Aorta (tissue), 5 donors: ENCODE measurements around the gene RAVER2. TPM values are rescaled to one million over a fixed set of nuclear protein-coding genes. Genes with fewer than 3 reads are reported as not detected.
"Not testable (repeated sequence)": the region's sequence is repeated elsewhere in the genome, so short reads cannot be mapped to it uniquely, and the experiment has no call there.

Experiments
- ATAC-seq: fragments of 200-7000 bp; cut with Tn5 transposase; one replicate; pipeline ENCODE4 v1.9.1; 2022; ENCODE audit warnings: moderate library complexity; ENCODE audit not compliant: low FRiP score
- DNase-seq, 2 donors: peaks; one replicate each; pipeline ENCODE4 v3.0.0-alpha.2; 2020
- H3K27ac ChIP-seq, 2 donors: one replicate each; pipeline ENCODE4 v1.5.1; 2013; ENCODE audit warnings: low read length in 2 of 2, mild to moderate bottlenecking in 2 of 2, moderate library complexity in 2 of 2, control low read depth in 1 of 2, inconsistent platforms in 1 of 2, low read depth in 1 of 2
- H3K27me3 ChIP-seq, 2 donors: one replicate each; pipeline ENCODE4 v1.6.1; 2013; ENCODE audit warnings: control low read depth in 1 of 2, low read length in 1 of 2, mild to moderate bottlenecking in 1 of 2, moderate library complexity in 1 of 2; ENCODE audit not compliant: insufficient read depth in 2 of 2, control insufficient read depth in 1 of 2
- H3K36me3 ChIP-seq, 2 donors: one replicate each; pipeline ENCODE4 v1.6.1; 2013; ENCODE audit warnings: control low read depth in 1 of 2, low read length in 1 of 2, mild to moderate bottlenecking in 1 of 2; ENCODE audit not compliant: insufficient read depth in 2 of 2, control insufficient read depth in 1 of 2
- H3K4me1 ChIP-seq, 2 donors: one replicate each; pipeline ENCODE4 v1.6.1; 2013; ENCODE audit warnings: low read length in 2 of 2, control low read depth in 1 of 2, mild to moderate bottlenecking in 1 of 2, moderate library complexity in 1 of 2; ENCODE audit not compliant: insufficient read depth in 2 of 2, control insufficient read depth in 1 of 2
- H3K4me3 ChIP-seq, 2 donors: one replicate each; pipeline ENCODE4 v1.5.1; 2013; ENCODE audit warnings: low read length in 2 of 2, control low read depth in 1 of 2, mild to moderate bottlenecking in 1 of 2
- H3K9me3 ChIP-seq: one replicate; pipeline ENCODE4 v1.6.1; 2013; ENCODE audit warnings: mild to moderate bottlenecking, low read length; ENCODE audit not compliant: control insufficient read depth
- WGBS, 2 donors: extraction: QIAGEN DNeasy Blood & Tissue Kit; methylation state at CpG; one replicate each; pipeline ENCODE4 v1.1.7; 2013; 5-methylcytosine and 5-hydroxymethylcytosine counted together
- intact Hi-C, 2 donors: fragments of 100-400 bp; cut with DNase I; formaldehyde crosslinking; loops; one replicate each; pipeline versions ENCODE4 v1.14.2 to v1.15.0; 2022
- polyA plus RNA-seq, 2 donors: library from polyadenylated mRNA; stranded (reverse); fragments of 200-250 nt; gene quantifications; one replicate each; pipeline ENCODE4 v1.2.3, GENCODE V29; 2013
- total RNA-seq, 2 donors: library from RNA; stranded (reverse); fragmentation: NEBNext Ultra II Directional; extraction: Animal tissue kit (Norgen Biotek cat#: 25700); gene quantifications; one replicate each; pipeline ENCODE4 v1.2.1, GENCODE V29; 2021
- donor health status: healthy with polysubstance abuse.
- donor health status: Bipolar disorder and iron deficiency.
- donor health status: DM: no; HTN: no; CAD: no.
- donor health status: DM: no; HTN: no; CAD: no.
- donor health status: DM: yes; HTN: yes; CAD: no.

The RAVER2 gene
- total and polyA plus RNA-seq, 4 donors, result 8.1 to 22.5 (median 17.5) TPM

DNA sequence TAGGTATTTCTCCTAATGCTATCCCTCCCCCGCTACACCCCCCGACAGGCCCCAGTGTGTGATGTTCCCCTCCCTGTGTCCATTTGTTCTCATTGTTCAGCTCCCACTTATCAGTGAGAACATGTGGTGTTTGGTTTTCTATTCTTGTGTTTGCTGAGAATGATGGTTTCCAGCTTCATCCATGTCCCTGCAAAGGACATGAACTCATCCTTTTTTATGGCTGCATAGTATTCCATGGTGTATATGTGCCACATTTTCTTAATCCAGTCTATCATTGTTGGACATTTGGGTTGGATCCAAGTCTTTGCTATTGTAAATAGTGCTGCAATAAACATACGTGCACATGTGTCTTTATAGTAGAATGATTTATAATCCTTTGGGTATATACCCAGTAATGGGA lies 28.4 kb downstream of the RAVER2 start:
- DNase-seq, H3K36me3 ChIP-seq, intact Hi-C loops, H3K4me1 ChIP-seq, H3K9me3 ChIP-seq, ATAC-seq, H3K27ac ChIP-seq, H3K4me3 ChIP-seq, H3K27me3 ChIP-seq: not testable (repeated sequence)
- WGBS, 2 donors, result 95 to 98% methylated on average over 3 of the region's 3 CpGs

- intact Hi-C loops, result no loop called here
- ATAC-seq, result no peak
- Histone ChIP-seq H3K9me3 (no peaks in the 10 kb centered on the region), H3K4me3 (no peak overlapping the region), H3K27ac (no peak overlapping the region), H3K4me1 (no peaks in the 10 kb centered on the region), H3K36me3 (peaks cover 0 to 2% of the 10 kb centered on the region in 2 donors), H3K27me3 (no peaks in the 10 kb centered on the region)
- WGBS, 2 donors, result 84 to 90% methylated on average over 3 of the region's 3 CpGs
- no peak for DNase-seq
These were observed 30.2 kb downstream of the RAVER2 start for GRCh38 chr1:64775113-64775512.

- H3K4me1 ChIP-seq, H3K4me3 ChIP-seq, H3K9me3 ChIP-seq, intact Hi-C loops, H3K36me3 ChIP-seq, DNase-seq, ATAC-seq, H3K27me3 ChIP-seq, H3K27ac ChIP-seq: not testable (repeated sequence)
- WGBS, 2 donors, result 95 to 99% methylated on average over 6 of the region's 6 CpGs
These were observed 37.2 kb downstream of the RAVER2 start for GRCh38 chr1:64782044-64782443.

GRCh38 chr1:64782848-64783247 lies 38.0 kb downstream of the RAVER2 start:
- H3K36me3 ChIP-seq, H3K9me3 ChIP-seq, intact Hi-C loops, DNase-seq, H3K4me1 ChIP-seq, H3K27ac ChIP-seq, H3K4me3 ChIP-seq, H3K27me3 ChIP-seq, ATAC-seq: not testable (repeated sequence)
- WGBS, 2 donors, result 87 to 97% methylated on average over 5 of the region's 5 CpGs

GRCh38 chr1:64790832-64791487 lies 46.1 kb downstream of the RAVER2 start:
- DNase-seq (no peak), ATAC-seq (no peak)
- Histone ChIP-seq H3K36me3 (peaks cover 0 to 2% of the 10 kb centered on the region in 2 donors), H3K27ac (no peak overlapping the region), H3K4me3 (no peak overlapping the region), H3K4me1 (no peaks in the 10 kb centered on the region), H3K9me3 (peaks cover 1% of the 10 kb centered on the region), H3K27me3 (no peaks in the 10 kb centered on the region)
- intact Hi-C loops, result no loop called here
- WGBS, 2 donors, result 93 to 98% methylated on average over 2 of the region's 2 CpGs

DNA sequence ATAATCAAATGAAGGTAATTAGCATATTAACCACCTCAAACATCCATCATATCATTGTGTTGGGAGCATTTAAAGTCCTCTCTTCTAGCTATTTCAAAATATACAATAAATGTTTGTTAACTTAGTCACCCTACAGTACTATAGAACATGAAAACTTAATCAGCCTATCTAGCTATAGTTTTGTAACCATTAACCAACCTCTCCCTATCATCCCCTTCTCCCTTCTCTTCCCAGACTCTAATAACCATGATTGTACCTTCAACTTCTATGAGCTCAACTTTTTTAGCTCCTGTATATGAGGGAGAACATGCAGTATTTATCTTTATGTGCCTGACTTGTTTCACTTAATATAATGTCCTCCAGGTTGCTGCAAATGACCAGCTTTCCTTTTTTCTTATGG lies 54.0 kb downstream of the RAVER2 start:
- no peak overlapping the region for H3K4me3 ChIP-seq
- ATAC-seq (no peak), DNase-seq (no peak)
- no peaks in the 10 kb centered on the region for H3K9me3 ChIP-seq
- H3K27me3 ChIP-seq, result no peaks in the 10 kb centered on the region
- H3K27ac ChIP-seq, result no peak overlapping the region
- no peaks in the 10 kb centered on the region for H3K36me3 ChIP-seq
- intact Hi-C loops, result no loop called here
- no peaks in the 10 kb centered on the region for H3K4me1 ChIP-seq

DNA sequence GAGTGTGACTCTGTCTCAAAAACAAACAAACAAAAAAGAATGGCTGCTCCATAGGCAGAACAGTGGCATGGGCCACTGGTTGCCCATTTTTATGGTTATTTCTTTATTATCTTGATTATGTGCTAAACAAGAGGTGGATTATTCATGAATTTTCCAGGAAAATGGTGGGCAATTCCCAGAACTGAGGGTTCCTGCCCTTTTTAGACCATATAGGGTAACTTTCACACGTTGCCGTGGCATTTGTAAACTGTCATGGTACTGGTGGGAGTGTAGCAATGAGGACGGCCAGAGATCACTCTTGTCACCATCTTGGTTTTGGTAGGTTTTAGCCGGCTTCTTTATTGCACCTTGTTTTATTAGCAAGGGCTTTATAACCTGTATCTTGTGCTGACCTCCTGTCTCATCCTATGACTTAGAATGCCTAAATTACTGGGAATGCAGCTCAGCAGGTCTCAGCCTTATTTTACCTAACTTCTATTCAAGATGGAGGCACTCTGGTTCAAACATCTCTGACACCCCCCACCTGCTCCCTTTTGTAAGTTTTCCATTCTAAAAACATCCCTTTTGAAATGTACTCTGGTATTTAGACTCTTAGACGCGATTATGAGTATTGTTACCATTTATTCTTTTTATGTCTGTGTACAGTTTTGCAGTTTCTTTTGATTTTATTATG lies 57.1 kb downstream of the RAVER2 start:
- no peak for ATAC-seq

GRCh38 chr1:64809309-64809708 lies 64.4 kb downstream of the RAVER2 start:
- intact Hi-C loops, result no loop called here

More for the DNA sequence above, 57.1 kb downstream of the RAVER2 start:
- no peaks in the 10 kb centered on the region for H3K36me3 ChIP-seq
- H3K4me3 ChIP-seq, result no peak overlapping the region
- DNase-seq, result no peak
- intact Hi-C loops, result no loop called here
- WGBS, 2 donors, result 96% methylated on average over 6 of the region's 6 CpGs
- H3K9me3 ChIP-seq, result no peaks in the 10 kb centered on the region
- no peak overlapping the region for H3K27ac ChIP-seq
- no peaks in the 10 kb centered on the region for H3K27me3 ChIP-seq
- no peaks in the 10 kb centered on the region for H3K4me1 ChIP-seq

DNA sequence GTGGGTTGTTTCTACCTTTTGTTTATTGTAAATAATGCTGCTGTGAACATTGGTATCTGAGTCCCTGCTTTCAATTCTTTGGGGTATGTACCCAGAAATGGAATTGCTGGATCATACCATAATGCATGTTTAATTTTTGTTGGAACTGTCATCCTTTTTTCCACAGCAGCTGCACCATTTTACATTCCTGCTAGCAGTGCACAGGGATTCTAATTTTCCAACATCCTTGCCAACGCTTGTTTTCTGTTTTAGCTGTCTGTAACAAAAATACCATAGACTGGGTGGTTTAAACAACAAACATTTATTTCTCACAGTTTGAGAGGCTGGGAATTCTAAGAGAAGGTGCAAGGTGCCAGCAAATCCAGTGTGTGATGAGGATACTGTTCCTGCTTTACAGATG lies 65.1 kb downstream of the RAVER2 start:
- no peaks in the 10 kb centered on the region for H3K4me1 ChIP-seq
- no peaks in the 10 kb centered on the region for H3K36me3 ChIP-seq
- H3K27me3 ChIP-seq, result no peaks in the 10 kb centered on the region
- H3K9me3 ChIP-seq, result no peaks in the 10 kb centered on the region
- ATAC-seq (no peak), DNase-seq (no peak)
- intact Hi-C loops, result no loop called here
- WGBS, 2 donors, result 42 to 58% methylated on average over 1 of the region's 1 CpG
- no peak overlapping the region for H3K4me3 ChIP-seq
- H3K27ac ChIP-seq, result no peak overlapping the region

More at GRCh38 chr1:64809309-64809708, 64.4 kb downstream of the RAVER2 start:
- H3K27me3 ChIP-seq, result no peaks in the 10 kb centered on the region
- ATAC-seq (no peak), DNase-seq (no peak)
- no peaks in the 10 kb centered on the region for H3K9me3 ChIP-seq
- no peaks in the 10 kb centered on the region for H3K4me1 ChIP-seq
- H3K4me3 ChIP-seq, result no peak overlapping the region
- no peaks in the 10 kb centered on the region for H3K36me3 ChIP-seq
- H3K27ac ChIP-seq, result no peak overlapping the region
